ENCODE results near the gene SLC4A9. TPM values are rescaled to one million over a fixed set of nuclear protein-coding genes. Genes with fewer than 3 reads are reported as not detected.

Gene SLC4A9
- not detected in 3 replicates for total RNA-seq
- long read RNA-seq = 0 reads

DNA sequence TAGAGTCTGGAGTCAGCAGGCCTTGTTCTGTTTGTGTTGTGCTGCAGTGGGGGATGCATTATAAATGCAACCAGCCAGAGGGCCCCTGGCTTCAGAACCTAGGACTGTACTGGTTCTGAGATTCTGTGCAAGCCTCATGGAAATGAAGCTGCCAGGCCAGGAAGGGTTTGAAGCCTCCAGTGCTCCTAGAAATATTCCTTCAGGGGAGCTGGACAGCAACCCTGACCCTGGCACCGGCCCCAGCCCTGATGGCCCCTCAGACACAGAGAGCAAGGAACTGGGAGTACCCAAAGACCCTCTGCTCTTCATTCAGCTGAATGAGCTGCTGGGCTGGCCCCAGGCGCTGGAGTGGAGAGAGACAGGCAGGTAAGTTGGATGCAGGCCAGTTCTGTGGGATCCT is at the start of gene SLC4A9:
Gene SLC4A9, plus strand, starts transcription at position 94 of the 400 bp plus-strand sequence. Its CDS starts 43 bp downstream, at position 137.
- TF ChIP-seq CTCF (IDR thresholded peaks at IDR 0.05) = no peak
- no peaks in the 10 kb centered on the region for H3K9me3 Mint-ChIP-seq (ENCODE audit: low read depth)
- peak; percentile 73 for DNase-seq (ENCODE audit: low spot score)
- H3K27me3 Mint-ChIP-seq (ENCODE audit: low read depth) = no peaks in the 10 kb centered on the region
- no peak within 1 kb of the TSS for H3K27ac Mint-ChIP-seq (ENCODE audit: unreplicated experiment)
- no peaks in the 10 kb centered on the region for H3K36me3 Mint-ChIP-seq (ENCODE audit: low read depth)
- H3K4me3 Mint-ChIP-seq (ENCODE audit: unreplicated experiment) = no peak within 1 kb of the TSS
- peaks cover 14% of the 10 kb centered on the region for H3K4me1 Mint-ChIP-seq (ENCODE audit: low read depth)

DNA sequence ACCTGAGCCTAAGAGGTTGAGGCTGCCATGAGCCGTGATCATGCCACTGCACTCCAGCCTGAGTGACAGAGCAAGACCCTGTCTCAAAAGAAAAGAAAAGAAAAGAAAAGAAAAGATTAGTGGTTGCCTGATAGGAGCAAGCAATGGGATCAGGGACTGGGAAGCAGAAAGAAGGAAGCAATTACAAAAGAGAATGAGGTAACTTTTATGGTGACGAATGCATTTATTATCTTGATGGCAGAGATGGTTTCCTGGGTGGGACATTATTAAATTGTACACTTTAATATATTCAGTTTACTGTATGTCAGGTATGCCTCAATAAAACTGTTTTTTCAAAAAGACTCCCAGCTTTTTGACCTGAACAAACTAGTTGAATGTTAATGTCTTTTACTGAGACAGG is 49.6 kb upstream of the SLC4A9 start:
- no peak for TF ChIP-seq CTCF (IDR thresholded peaks at IDR 0.05)
- Mint-ChIP-seq H3K36me3 (ENCODE audit: low read depth) (no peaks in the 10 kb centered on the region), H3K27me3 (ENCODE audit: low read depth) (no peaks in the 10 kb centered on the region), H3K27ac (ENCODE audit: unreplicated experiment) (peak overlapping the region; percentile 76), H3K4me3 (ENCODE audit: unreplicated experiment) (no peak overlapping the region), H3K4me1 (ENCODE audit: low read depth) (peaks cover 31% of the 10 kb centered on the region), H3K9me3 (ENCODE audit: low read depth) (no peaks in the 10 kb centered on the region)
- no peak for DNase-seq (ENCODE audit: low spot score)

DNA sequence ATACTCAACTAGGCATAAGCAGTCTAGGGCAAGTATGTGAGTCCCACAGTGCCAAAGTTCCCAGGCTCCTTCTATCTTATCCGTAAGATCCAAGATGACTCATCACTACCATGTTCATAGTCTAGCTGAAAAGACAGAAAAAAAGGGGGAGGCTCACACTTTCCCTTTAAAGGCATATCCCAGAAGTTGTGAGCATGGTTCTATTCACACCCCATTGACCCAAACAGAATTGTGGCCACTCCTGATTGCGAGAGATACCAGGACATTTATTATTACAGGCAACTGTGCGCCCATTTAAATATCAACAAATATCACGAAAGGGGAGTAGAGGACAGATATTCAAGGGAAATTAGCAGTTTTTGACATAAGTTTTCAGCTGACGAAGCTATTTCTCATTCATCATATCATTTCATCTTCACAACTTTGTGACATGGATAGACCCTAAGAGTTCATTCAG is 49.0 kb upstream of the SLC4A9 start:
- peaks cover 31% of the 10 kb centered on the region for H3K4me1 Mint-ChIP-seq (ENCODE audit: low read depth)
- H3K27ac Mint-ChIP-seq (ENCODE audit: unreplicated experiment) = peak overlapping the region; percentile 76
- H3K27me3 Mint-ChIP-seq (ENCODE audit: low read depth) = no peaks in the 10 kb centered on the region
- no peaks in the 10 kb centered on the region for H3K36me3 Mint-ChIP-seq (ENCODE audit: low read depth)
- no peak overlapping the region for H3K4me3 Mint-ChIP-seq (ENCODE audit: unreplicated experiment)
- DNase-seq (ENCODE audit: low spot score) = no peak
- no peaks in the 10 kb centered on the region for H3K9me3 Mint-ChIP-seq (ENCODE audit: low read depth)
- TF ChIP-seq CTCF (IDR thresholded peaks at IDR 0.05) = no peak

DNA sequence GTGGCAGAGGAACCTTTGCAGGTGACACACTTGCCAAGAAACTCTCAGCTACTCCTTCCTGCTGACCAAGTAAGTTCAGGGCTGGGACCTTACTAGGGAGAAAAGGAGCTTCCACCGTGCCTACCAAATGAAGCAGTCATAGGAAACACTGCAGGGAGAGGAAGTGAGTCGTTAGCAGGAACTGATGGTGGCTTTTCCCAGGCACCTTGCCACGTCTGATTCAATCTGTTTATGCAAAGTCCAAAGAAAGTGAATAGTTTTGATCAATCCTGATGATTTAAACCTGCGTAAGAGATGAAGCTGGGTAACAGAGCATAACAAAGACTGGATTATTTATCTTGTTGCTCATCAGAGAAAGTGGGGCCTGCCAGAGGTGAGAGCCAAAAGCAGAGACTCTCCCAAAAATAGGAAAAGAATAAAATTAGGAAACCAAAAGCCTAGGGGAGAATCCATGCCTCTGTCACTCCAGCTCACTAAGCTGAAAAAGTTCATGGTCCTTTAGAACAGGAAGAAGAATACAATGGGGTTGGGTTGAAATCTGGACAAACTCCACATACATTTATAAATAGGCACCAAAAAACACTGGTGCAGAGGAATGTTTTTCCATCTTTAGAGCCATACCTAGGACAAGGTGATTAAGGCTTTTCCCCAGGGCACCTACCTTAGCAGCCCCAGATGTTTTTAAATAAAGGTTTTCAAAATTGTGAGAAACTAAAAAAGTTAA is 47.8 kb upstream of the SLC4A9 start:
- no peak for TF ChIP-seq CTCF (IDR thresholded peaks at IDR 0.05)
- Mint-ChIP-seq H3K27ac (ENCODE audit: unreplicated experiment) (peak overlapping the region; percentile 71), H3K4me3 (ENCODE audit: unreplicated experiment) (no peak overlapping the region), H3K9me3 (ENCODE audit: low read depth) (no peaks in the 10 kb centered on the region), H3K4me1 (ENCODE audit: low read depth) (peaks cover 31% of the 10 kb centered on the region), H3K27me3 (ENCODE audit: low read depth) (no peaks in the 10 kb centered on the region), H3K36me3 (ENCODE audit: low read depth) (no peaks in the 10 kb centered on the region)
- DNase-seq (ENCODE audit: low spot score) = no peak

- DNase-seq (ENCODE audit: low spot score) = no peak
- no peak overlapping the region for H3K27ac Mint-ChIP-seq (ENCODE audit: unreplicated experiment)
- H3K4me1 Mint-ChIP-seq (ENCODE audit: low read depth) = peaks cover 32% of the 10 kb centered on the region
- no peak for TF ChIP-seq CTCF (IDR thresholded peaks at IDR 0.05)
- no peaks in the 10 kb centered on the region for H3K9me3 Mint-ChIP-seq (ENCODE audit: low read depth)
- no peak overlapping the region for H3K4me3 Mint-ChIP-seq (ENCODE audit: unreplicated experiment)
- H3K27me3 Mint-ChIP-seq (ENCODE audit: low read depth) = no peaks in the 10 kb centered on the region
- no peaks in the 10 kb centered on the region for H3K36me3 Mint-ChIP-seq (ENCODE audit: low read depth)
Observed at GRCh38 chr5:140312791-140313189, 47.2 kb upstream of the SLC4A9 start.

All from chondrocyte (in vitro differentiated cells).